NCI-H2196 treated with DMSO at 0.1 percent for 48 hours (cell line): ENCODE data around the gene MROH2A.
"Not testable (repeated sequence)": the region's sequence is repeated elsewhere in the genome, so short reads cannot be mapped to it uniquely, and the experiment has no call there.

Source experiments
- DNase-seq: peaks from one replicate; lab custom pipeline; 2025; ENCODE audit not compliant: unreplicated experiment; lab: John Stamatoyannopoulos, UW

MROH2A gene

DNA sequence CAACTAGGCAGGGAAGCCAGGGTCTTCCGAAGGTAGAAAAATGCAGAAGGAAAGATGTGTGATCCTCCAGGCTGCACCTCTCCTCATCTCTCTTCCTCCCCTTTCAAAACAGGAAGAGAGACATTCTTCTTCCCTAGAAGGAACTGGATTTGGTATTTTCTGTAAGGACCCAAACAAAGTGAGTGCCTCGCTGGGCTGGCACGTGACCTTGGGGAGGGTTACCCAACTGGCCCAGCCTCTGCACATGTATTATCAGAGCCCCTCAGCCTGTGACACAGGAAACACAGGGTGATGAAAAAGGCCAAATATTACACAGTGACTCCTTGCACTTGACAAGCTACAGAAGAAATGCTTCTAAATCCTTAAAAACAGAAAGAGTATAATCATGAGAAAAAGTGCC, 73.9 kb downstream of the MROH2A start:
- DNase-seq, result no peak

DNA sequence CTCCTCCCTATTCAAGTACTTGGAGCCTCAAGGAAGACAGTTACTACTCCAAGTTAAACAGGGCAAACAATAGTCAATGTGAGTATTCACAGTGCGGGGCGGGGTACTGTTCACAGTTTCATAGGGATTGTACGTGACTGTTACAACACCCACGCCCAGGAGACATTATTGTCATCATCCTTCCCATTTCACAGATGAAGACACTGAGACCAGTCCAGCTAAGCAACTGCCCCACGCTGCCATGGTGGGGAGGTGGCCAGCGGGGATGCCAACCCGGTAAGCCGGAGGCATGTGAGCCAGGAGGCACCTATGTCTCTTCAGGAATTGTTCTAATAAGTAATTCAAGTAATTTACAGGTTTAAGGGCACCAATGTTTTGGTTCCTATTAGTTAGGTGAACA, 75.2 kb downstream of the MROH2A start:
- DNase-seq, result no peak

DNA sequence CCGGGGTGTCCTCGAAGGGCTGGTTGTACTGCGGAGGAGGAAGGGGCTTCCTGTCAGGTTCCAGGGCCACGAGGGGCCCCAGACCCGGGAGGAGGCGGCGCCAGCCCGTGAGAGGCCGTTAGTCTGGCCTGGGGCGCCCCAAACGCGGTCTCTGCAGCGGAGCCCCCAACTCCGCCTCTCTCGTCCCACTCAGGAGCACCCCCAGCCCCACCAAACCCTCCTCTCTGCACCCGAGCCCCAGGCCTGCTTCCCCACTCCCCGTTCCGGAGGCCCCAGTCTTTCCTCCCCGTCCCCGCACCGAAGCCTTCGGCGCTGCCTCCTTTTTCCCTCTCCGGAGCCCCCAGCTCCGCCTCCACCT, 75.7 kb downstream of the MROH2A start:
- no peak for DNase-seq

DNA sequence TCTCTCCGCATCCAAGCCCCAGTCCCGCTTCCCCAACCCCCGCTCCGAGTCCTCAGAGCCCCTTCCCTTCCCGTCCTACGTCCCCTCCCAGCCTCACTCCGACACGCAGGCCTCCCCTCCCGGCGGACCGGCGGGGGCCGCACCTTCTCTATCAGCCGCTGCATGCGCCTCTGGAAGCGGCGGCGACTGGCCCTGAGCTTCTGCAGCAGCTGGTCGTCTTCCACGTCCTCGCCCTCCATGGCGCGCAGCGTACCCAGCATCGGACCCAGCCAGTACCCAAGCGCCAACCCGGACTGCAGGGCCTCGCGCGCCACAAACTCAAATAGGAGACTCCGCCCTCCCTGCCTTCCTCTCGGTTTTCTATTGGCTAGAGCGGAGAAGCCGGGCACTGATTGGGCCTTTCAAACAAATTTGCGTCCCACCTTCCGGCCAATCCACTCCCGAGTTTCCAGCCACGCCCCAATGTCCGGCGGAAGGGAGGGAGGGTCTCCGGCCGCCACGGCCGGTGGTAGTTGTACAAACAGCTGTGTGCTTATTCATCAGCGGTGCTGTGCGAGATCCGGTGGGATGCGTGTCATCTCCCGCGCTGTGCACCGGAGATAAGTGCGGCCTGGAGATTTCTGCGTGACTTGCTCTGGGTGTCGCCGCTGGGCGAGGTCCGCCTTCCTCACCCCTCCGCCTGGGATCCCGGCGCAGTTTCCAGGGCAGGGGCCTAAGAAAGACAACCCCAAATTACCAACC, 76.3 kb downstream of the MROH2A start, which contains the start of gene HJURP:
Gene HJURP, minus strand, starts transcription at position 295 of the 741 bp plus-strand sequence. Its CDS starts 35 bp downstream, at position 260.
- DNase-seq, result peak; percentile 95

DNA sequence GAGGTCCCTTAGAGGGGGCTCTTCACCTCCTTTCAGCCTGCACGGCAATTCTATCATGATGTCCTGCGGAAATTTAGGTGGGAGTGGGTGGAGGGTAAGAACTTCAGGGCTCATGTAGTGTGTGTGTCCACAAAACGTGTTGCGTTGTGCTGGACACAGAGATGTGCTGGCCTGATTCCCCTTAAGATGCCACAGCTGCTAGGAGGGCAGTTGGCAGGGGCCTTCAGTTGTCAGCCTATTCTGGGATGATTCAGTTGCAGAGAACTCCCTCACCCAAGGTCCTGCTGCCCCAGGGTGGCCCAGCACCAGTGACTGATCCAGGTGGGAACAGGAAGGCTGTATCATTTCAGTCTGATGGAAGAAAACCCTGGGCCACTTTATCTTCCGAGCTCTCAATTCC, 77.2 kb downstream of the MROH2A start:
- DNase-seq, result no peak

DNA sequence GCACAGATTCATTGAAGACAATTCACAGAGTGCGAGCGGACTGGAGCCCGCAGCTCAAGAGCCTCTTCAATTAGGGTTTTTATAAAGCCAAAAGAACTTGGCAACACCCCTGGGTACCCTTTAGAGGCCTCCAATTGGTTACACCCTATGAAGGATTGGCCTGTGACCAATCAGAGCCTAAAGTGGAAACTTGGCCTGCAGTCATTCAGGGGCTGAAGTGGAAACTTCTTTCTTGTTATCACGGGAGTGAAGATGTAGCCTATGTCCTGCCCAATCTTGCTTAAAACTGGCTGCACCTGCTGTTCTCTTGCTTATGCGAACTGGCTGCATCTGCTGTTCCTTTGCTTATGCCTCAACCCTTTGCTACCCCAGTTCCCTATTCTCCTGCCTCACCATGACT, 78.1 kb downstream of the MROH2A start:
- no peak for DNase-seq

DNA sequence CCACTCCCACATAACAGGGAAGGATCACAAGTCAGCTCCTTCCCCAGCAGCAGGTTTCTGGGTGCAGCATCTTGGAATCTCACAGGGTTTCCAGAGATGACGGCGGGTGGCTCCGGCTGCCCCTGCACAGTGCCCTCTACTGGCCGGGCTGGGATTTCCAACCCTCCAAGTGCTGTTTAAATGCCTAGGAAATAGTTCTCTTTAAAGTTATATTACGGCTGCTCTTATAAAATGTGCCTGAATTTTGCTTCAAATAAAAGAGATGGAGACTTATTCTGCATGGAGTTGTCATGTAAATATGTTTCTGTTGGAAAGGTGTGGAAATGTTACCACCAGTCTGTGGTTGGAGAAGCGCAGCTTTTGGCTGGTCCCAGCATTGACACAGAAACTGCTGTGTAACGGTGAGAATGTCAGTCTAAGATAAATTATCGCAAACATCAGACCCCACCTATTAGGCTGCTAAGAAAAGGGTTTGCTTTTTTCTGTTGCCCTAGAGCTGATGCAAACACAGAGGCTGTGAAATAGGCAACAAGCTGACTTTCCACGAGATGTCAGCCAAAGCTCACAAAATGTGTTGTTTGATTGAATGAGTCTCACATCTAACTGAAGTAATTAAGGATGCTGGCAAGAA, 79.5 kb downstream of the MROH2A start:
- no peak for DNase-seq

DNA sequence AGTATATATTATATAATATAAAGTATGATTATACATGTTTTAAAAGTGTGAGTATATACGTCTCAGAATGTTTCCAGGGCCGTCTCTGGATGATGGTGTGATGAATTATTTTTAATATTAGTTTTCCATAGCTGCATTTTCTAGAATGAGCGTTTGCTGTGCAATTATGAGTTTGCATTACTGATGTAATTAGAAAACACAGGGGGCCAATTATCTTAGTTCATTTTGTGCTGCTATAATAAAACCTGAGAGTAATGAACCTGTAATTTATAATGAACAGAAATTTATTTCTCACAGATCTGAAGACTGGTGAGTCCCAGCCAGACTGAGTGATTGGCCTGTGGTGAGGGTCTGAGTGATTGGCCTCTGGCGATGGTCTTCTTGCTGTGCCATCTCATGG, 80.2 kb downstream of the MROH2A start:
- no peak for DNase-seq

DNA sequence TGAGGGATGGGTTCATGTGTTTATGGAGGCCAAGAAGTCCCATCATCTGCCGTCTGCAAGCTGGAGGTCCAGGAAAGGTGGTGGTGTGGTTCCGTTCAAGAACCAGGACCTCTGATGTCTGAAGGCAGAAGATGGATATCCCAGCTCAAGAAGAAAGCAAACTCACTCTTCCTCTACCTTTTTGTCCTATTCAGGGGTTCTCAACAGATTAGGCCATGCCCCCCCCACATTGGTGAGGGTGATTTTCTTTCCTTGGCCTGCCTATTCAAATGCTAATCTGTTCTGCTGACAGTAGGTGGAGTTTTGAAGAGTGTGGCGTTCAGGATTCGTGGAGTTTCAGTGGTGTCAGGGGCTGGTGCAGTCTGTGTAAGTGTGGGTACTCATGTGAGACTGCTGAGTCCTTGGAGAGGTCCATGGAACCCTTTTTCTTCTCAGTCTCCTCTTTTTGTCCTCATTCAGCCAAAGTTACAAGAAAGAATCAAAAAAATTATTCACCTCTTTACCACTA, 84.2 kb downstream of the MROH2A start:
- DNase-seq, result no peak

DNA sequence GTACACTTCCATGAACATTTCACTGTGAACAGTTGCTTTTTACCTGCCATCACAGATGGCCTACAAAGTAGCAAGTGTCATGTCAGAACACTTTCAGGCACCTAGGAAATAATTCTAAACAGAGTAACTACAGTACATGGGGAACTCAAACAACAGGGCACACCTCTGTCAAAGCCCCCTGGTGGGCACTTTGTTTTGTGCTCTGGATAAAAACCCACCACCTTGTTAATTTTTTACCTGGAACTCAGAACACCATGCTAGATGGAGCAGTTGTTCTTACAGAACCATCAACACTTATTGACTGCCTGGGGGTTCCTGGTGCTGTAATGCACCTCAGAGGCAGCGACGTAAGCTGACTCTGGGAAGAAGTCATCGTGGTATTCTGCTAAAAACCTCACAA, 87.7 kb downstream of the MROH2A start:
- no peak for DNase-seq

DNA sequence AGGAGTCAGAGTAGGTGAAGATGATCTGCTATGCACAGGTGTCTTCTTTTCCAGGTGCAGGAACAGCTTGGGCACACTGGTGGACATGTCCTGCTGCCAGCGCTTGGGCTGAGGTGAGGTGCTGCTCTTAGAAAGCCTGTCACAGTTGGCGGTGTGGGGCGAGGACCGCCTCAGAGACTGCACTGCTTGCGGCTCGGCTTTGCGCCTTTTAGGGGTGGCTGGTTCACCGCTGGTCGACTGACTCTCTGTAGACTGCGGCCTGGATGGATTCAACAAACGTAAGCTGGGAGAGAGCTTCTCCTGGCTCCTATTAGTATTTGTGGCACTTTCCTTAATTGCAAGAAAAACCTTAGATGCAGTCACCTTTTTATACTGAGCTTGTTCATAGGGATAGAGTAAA, 88.3 kb downstream of the MROH2A start:
- DNase-seq, result no peak

DNA sequence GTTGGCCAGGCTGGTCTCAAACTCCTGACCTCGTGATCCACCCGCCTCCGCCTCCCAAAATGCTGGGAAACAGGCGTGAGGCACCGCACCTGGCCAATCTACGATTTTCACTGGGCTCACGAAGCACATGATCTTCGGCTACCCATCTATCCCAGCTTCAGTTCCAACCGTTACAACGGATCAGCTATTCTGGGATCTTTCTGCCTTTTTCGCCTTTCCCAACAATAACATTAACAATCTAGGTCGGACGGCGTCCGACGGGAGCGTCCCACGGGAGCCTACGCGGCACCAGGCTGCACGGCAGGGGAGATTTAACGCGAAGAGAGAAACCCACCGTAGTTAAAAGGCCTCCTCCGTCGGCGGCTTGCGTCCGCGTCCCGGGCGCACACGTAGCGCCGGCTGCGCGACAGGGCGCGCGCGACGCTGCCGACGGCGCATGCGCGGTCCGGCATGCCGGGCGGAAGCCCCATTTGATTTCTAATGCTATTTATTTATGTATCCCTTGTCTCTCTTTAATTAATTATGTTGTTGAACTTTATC, 89.9 kb downstream of the MROH2A start, which contains the start of gene MSL3B:
Gene MSL3B, minus strand, starts transcription at position 394 of the 540 bp plus-strand sequence.
- peak; percentile 22 for DNase-seq

DNA sequence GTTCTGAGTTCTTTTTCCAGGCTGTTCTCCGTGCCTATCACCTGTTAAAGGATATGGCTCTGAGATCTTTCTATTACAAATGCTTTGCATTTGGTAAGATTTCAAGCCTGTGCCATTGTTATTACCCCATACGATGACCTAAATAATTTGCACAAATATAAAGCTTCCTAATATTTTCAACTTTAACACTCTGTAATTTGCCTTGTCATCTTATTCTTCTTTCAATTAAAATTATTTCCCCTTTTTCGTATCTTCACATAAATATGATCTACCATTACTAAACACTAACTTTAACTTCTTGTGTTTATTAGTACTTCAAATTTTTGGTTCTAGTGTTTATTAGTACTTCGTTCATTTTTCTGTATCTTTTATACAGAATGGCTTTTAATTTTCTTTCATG, 93.3 kb downstream of the MROH2A start:
- no peak for DNase-seq

DNA sequence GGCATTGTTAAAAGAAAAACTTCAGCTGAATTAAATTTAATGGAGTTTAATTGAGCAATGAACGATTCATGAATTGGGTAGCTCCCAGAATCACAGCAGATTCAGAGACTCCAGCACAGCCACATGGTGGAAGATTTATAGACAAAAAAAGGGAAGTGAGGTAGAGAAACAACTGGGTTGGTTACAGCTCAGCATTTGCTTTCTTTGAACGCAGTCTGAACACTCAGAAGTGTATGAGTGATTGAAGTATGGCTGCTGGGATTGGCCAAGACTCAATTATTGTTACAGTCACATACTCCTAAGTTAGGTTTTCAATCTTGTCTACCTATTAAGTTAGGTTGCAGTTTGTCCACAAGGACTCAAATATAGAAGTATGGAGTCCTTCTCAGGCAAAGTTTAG, 94.0 kb downstream of the MROH2A start:
- DNase-seq, result not testable (repeated sequence)

DNA sequence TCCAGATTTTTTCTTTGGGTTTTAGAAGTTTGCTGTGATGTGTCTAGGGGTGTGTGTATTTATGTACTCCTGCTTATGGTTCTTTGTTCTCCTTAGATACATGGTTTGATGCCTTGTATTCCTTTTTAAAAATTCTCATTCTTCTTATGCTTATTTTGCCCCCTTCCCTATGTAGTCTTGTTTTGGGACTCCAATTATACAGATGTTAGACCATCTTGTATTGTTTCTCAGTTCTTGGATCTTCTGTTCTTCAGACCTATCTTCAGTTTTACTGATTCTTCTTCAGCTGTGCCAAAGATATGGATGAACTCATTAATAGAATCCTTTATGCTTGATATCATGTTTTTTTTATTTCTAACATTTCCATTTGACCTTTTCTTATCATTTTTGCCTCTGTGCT, 104.2 kb downstream of the MROH2A start:
- no peak for DNase-seq
